Measurements from ENCODE around the gene FLAD1. TPM values are rescaled to one million over a fixed set of nuclear protein-coding genes. Genes with fewer than 3 reads are reported as not detected.

FLAD1 gene
- total RNA-seq, 5 donors from 2014 or later (not counting 1 experiment from before 2014, with no cell fraction given) = 32.8 to 64.3 (median 53.4) TPM

DNA sequence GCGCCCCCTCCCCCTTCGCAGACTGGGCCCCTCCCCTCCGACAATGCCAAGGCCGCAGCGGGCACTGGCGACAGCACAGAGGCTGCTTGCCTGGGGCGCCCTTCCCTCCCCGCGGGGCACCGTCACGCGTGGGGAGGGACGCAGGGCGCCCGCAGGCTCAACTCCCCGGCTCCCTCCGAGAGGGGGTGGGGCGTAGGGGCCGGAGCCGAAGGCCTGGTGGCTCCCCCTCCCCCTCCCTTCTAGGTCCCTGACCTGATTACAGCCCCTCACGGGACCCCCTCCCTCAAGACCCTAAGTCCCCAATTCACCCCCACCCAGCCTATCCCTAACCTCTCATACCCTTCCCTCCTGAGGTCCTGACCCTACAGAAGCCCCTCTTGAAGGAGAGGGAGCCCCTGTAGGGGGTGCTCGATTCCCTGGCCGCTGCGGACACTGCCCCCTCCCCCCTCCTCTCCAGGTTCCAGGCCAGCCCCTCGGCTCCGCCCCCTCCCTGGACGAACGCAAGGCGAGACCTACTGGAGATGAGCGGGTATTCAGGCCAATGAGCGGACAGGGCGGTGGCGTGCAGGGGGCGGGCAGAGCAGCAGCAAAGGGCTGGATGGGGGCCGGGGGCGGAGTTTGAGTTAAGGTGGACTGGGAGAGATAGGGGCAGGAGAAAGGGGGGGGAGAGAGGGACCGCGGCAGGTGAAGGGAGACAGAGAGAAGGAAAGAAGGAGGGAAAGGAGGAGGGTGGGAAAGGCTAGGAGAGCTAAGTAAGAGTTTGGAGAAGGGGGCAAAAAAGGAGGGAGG, 18.7 kb downstream of the FLAD1 start:
- H3K27me3 Mint-ChIP-seq = no peaks in the 10 kb centered on the region

DNA sequence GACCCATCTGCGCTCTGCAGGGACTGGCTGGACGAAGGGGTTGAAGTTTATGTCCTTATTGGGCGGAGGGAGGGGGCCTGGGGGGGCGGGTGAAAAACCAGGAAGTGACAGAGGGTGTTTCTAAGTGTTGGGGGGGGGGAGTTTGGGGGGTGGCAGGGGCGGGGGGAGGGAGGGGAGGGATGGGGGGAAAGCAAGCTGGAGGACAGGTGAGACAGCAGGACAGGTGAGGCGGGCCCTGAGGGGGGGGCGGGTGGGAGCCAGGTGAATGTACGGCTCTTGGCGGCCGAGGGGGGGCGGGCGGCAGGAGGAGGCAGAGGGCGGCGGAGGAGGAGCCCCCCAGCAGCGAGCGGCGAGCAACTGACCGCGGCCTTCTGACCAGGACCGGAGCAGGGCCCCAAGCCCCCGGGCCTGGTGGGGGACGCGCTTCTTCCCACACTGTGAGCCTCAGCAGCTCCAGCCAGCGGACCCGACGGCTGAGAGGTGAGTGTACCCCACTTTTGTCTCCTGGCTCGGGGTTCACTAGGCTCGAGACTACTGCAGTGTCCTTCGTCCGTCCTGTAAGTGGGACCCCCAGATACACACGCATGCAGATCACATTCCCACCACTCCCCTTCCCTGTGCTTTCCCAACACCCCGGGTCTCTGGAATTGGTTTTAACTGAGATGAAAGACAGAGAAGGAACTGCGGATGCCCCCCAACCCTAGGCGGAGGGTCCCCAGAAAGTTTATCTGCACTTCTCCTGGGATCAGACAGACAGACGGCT, 19.5 kb downstream of the FLAD1 start, which contains the start of gene ZBTB7B:
Gene ZBTB7B (plus strand): TSS at position 339 of the 763 bp plus-strand sequence. CDS start 11,859 bp downstream, outside the sequence.
- peaks cover 53 to 60% (median 60%) of the 10 kb centered on the region in 3 donors for H3K4me1 Mint-ChIP-seq
- Histone ChIP-seq H3K4me3 (ENCODE audit: control insufficient read depth in 1 of 2, extremely low read depth in 1 of 2, low read length in 1 of 2) (peak within 1 kb of the TSS; percentile 92 to 97), H3K27me3 (replicated peaks in 1 of 2; ENCODE audit: control insufficient read depth in 2 of 2, extremely low read depth in 1 of 2, insufficient read depth in 2 of 2, low read length in 1 of 2) (no peaks in the 10 kb centered on the region), H3K4me1 (ENCODE audit: control insufficient read depth in 1 of 2, extremely low read depth in 1 of 2, insufficient read depth in 2 of 2, low read length in 2 of 2) (peaks cover 30 to 91% of the 10 kb centered on the region in 2 experiments), H3K27ac (ENCODE audit: low read length) (peak within 1 kb of the TSS; percentile 95), H3K9me3 (no peaks in the 10 kb centered on the region), H3K36me3 (ENCODE audit: control insufficient read depth in 2 of 2, extremely low read depth in 1 of 2, insufficient read depth in 1 of 2, low read length in 1 of 2) (no peaks in the 10 kb centered on the region)
- DNase-seq (peak in 1 of 35 experiments; percentile 22), ATAC-seq (replicated peaks in 1 of 4) (peak; percentile 1 to 6 (median 4))
- ChIA-PET POLR2A (interaction anchor here (0.7 to 1.0 kb wide), 2 partner anchors 9 to 47 kb away, joined by 3 read pairs; partner anchors contain the start of gene PBXIP1 (in 1 of the 2)), CTCF (interaction anchor here (0.6 to 1.6 kb wide), 4 partner anchors 13 to 63 kb away, joined by 3 to 4 read pairs (median 3); no protein-coding TSS in a partner anchor)
- no peaks in the 10 kb centered on the region for H3K36me3 Mint-ChIP-seq
- H3K27me3 Mint-ChIP-seq = no peaks in the 10 kb centered on the region
- H3K27ac Mint-ChIP-seq = peak within 1 kb of the TSS; percentile 98
- under 1% methylated on average over 27 of the region's 35 CpGs for WGBS (ENCODE audit: insufficient coverage)
- H3K9me3 Mint-ChIP-seq = no peaks in the 10 kb centered on the region
- H3K4me3 Mint-ChIP-seq = peak within 1 kb of the TSS; percentile 89 to 95 (median 91)

More for the DNA sequence above, 18.7 kb downstream of the FLAD1 start:
- Mint-ChIP-seq H3K36me3 (no peaks in the 10 kb centered on the region), H3K4me1 (peaks cover 51 to 62% (median 58%) of the 10 kb centered on the region in 3 donors), H3K9me3 (no peaks in the 10 kb centered on the region), H3K27ac (peak overlapping the region; percentile 89 to 93), H3K4me3 (peak overlapping the region; percentile 84 to 89 (median 88))
- no peaks in the 10 kb centered on the region for H3K36me3 ChIP-seq (ENCODE audit: control insufficient read depth in 2 of 2, extremely low read depth in 1 of 2, insufficient read depth in 1 of 2, low read length in 1 of 2)
- WGBS (ENCODE audit: insufficient coverage) = 0% methylated on average over 12 of the region's 38 CpGs
- ATAC-seq (replicated peaks in 1 of 4) = peak; percentile 78 to 80 (median 78)
- H3K27me3 ChIP-seq (replicated peaks in 1 of 2; ENCODE audit: control insufficient read depth in 2 of 2, extremely low read depth in 1 of 2, insufficient read depth in 2 of 2, low read length in 1 of 2) = no peaks in the 10 kb centered on the region
- ChIA-PET POLR2A (interaction anchor here (0.7 to 1.0 kb wide), 3 partner anchors 10 to 1104 kb away, joined by 3 to 4 read pairs (median 3); partner anchors contain the start of gene PBXIP1 (in 1 of the 2)), CTCF (interaction anchor here (0.6 to 1.6 kb wide), 6 partner anchors 11 to 63 kb away, joined by 3 to 5 read pairs (median 4); no protein-coding TSS in a partner anchor)
- DNase-seq = peak; percentile 92 to 100 (median 97)
- no peaks in the 10 kb centered on the region for H3K9me3 ChIP-seq
- peak overlapping the region; percentile 95 for H3K27ac ChIP-seq (ENCODE audit: low read length)
- H3K4me1 ChIP-seq (ENCODE audit: control insufficient read depth in 1 of 2, extremely low read depth in 1 of 2, insufficient read depth in 2 of 2, low read length in 2 of 2) = peaks cover 28 to 90% of the 10 kb centered on the region in 2 experiments
- peak overlapping the region; percentile 72 to 97 for H3K4me3 ChIP-seq (ENCODE audit: control insufficient read depth in 1 of 2, extremely low read depth in 1 of 2, low read length in 1 of 2)

DNA sequence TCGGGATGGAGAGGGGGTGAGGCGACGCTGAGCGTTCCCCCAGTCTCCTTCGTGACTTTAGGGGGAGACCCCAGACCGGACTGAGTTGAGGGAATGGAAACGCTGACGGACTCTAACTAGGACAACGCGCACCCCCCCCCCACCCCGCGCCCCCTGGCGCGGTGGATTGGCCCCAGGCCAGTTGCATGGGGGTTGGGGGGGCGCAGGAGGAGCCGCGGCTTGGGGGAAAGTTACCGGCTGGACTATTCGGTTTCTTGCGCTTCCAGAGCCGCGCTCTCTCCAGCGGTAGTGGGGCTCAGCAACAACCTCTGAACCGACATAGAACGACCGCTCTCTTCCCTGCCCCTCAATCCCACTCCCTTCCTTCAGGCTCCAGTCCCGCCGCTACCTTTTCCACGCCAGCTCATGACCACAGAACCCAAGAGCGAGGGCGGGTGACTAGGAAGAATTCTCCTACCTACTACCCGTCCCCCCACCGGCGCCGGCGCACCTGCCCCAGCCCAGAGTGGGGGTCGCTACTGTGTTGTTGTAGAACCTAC, 20.2 kb downstream of the FLAD1 start:
- Histone ChIP-seq H3K4me3 (ENCODE audit: control insufficient read depth in 1 of 2, extremely low read depth in 1 of 2, low read length in 1 of 2) (peak overlapping the region; percentile 92 to 97), H3K4me1 (ENCODE audit: control insufficient read depth in 1 of 2, extremely low read depth in 1 of 2, insufficient read depth in 2 of 2, low read length in 2 of 2) (peaks cover 29 to 91% of the 10 kb centered on the region in 2 experiments), H3K9me3 (no peaks in the 10 kb centered on the region), H3K36me3 (ENCODE audit: control insufficient read depth in 2 of 2, extremely low read depth in 1 of 2, insufficient read depth in 1 of 2, low read length in 1 of 2) (no peaks in the 10 kb centered on the region), H3K27ac (ENCODE audit: low read length) (peak overlapping the region; percentile 80), H3K27me3 (replicated peaks in 1 of 2; ENCODE audit: control insufficient read depth in 2 of 2, extremely low read depth in 1 of 2, insufficient read depth in 2 of 2, low read length in 1 of 2) (no peaks in the 10 kb centered on the region)
- Mint-ChIP-seq H3K4me1 (peaks cover 56 to 60% (median 58%) of the 10 kb centered on the region in 3 donors), H3K27me3 (no peaks in the 10 kb centered on the region), H3K27ac (peak overlapping the region; percentile 98), H3K36me3 (no peaks in the 10 kb centered on the region), H3K4me3 (peak overlapping the region; percentile 89 to 95 (median 91)), H3K9me3 (no peaks in the 10 kb centered on the region)
- ChIA-PET POLR2A (interaction anchor here in 1 of 2 donors (0.5 kb wide), 1 partner anchor 10 kb away, joined by 13 read pairs; no protein-coding TSS in a partner anchor), CTCF (interaction anchor here in 1 of 2 donors (1.3 kb wide), 1 partner anchor 14 kb away, joined by 3 read pairs; no protein-coding TSS in a partner anchor)
- 0% methylated on average over 13 of the region's 37 CpGs for WGBS (ENCODE audit: insufficient coverage)
- DNase-seq = peak in 1 of 35 experiments; percentile 22
- ATAC-seq (replicated peaks in 1 of 4) = no peak

DNA sequence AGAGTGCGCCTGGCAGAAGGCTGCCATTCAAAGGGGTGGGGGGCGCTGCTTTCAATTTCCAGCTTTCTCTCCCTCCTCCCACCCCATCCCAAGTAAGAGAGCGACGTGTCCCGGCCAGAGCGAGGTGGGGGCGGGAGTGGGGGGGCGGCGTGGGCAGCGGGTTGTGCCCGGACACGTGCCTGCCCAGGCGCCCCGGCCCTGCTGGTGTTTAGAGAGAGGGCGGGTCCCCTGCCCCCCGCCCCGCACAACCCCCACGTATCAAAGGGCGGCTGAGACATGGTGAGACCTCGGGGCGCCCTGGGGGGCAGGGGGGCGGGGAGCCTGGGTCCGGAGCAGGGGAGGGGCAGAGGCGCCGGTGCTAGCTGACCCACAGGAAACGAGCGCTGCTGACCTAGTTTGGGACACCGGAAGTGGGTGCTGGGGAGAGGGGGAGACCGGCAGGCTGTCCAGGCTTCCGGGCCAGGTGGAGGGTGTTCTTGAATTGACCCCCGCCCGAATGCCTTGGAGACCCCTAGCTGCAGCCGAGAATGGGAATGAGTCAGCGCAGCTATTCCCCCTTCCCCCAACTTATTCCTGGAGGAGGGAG, 20.7 kb downstream of the FLAD1 start:
- Mint-ChIP-seq H3K27ac (peak overlapping the region; percentile 98), H3K27me3 (no peaks in the 10 kb centered on the region), H3K4me1 (peaks cover 57 to 60% (median 58%) of the 10 kb centered on the region in 3 donors), H3K9me3 (no peaks in the 10 kb centered on the region), H3K36me3 (no peaks in the 10 kb centered on the region), H3K4me3 (peak overlapping the region; percentile 89 to 95 (median 91))
- Histone ChIP-seq H3K27me3 (replicated peaks in 1 of 2; ENCODE audit: control insufficient read depth in 2 of 2, extremely low read depth in 1 of 2, insufficient read depth in 2 of 2, low read length in 1 of 2) (no peaks in the 10 kb centered on the region), H3K4me3 (ENCODE audit: control insufficient read depth in 1 of 2, extremely low read depth in 1 of 2, low read length in 1 of 2) (peak overlapping the region; percentile 92 to 97), H3K4me1 (ENCODE audit: control insufficient read depth in 1 of 2, extremely low read depth in 1 of 2, insufficient read depth in 2 of 2, low read length in 2 of 2) (peaks cover 27 to 91% of the 10 kb centered on the region in 2 experiments), H3K9me3 (no peaks in the 10 kb centered on the region), H3K27ac (ENCODE audit: low read length) (peak overlapping the region; percentile 80), H3K36me3 (ENCODE audit: control insufficient read depth in 2 of 2, extremely low read depth in 1 of 2, insufficient read depth in 1 of 2, low read length in 1 of 2) (no peaks in the 10 kb centered on the region)
- POLR2A ChIA-PET = interaction anchor here in 1 of 2 donors (0.5 kb wide), 1 partner anchor 9 kb away, joined by 13 read pairs; no protein-coding TSS in a partner anchor
- DNase-seq (no peak), ATAC-seq (replicated peaks in 1 of 4) (no peak)
- WGBS (ENCODE audit: insufficient coverage) = 0% methylated on average over 6 of the region's 34 CpGs
- CTCF ChIA-PET = no interaction called here

DNA sequence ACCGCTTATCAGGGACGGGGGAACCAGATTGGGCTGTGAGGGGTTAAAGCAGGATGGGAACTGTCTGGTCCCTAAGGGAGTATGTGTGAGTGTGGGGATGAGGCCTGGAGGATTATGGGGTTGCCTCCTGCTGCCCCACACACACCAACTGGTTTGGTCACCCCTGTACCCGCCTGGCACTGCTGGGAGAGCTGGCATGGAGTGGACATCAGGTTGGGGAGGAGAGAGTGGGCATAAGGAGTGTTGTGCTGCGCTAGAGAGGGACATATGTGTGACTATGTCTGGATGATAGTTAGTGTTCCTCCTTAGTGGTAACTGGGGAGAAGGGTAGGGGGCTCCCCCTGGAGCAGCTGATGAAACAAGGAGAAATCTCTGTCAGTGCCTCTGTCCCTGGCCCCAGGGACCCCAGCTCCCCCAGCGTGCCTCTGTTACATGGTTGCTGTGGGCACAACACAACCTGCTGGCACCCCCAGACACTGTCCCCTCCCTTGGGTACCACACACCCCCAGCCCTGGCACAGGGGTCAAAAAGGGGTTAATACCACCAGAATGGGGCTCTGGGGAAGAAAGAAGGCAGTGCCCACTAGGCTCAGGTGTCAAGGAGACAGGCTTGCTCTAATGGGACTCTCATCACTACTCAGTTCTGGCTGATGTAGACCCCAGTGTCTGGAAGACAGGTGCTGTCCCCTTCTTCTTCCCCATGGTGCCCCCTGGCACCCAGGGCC, 21.4 kb downstream of the FLAD1 start:
- peak overlapping the region; percentile 66 to 97 for H3K4me3 ChIP-seq (ENCODE audit: control insufficient read depth in 1 of 2, extremely low read depth in 1 of 2, low read length in 1 of 2)
- ATAC-seq (replicated peaks in 1 of 4) (no peak), DNase-seq (no peak)
- no peaks in the 10 kb centered on the region for H3K36me3 ChIP-seq (ENCODE audit: control insufficient read depth in 2 of 2, extremely low read depth in 1 of 2, insufficient read depth in 1 of 2, low read length in 1 of 2)
- peak overlapping the region; percentile 95 to 97 for H3K27ac Mint-ChIP-seq
- no peaks in the 10 kb centered on the region for H3K9me3 ChIP-seq
- H3K27me3 ChIP-seq (replicated peaks in 1 of 2; ENCODE audit: control insufficient read depth in 2 of 2, extremely low read depth in 1 of 2, insufficient read depth in 2 of 2, low read length in 1 of 2) = no peaks in the 10 kb centered on the region
- WGBS (ENCODE audit: insufficient coverage) = 50% methylated on average over 1 of the region's 5 CpGs
- peaks cover 57 to 61% (median 58%) of the 10 kb centered on the region in 3 donors for H3K4me1 Mint-ChIP-seq
- H3K9me3 Mint-ChIP-seq = no peaks in the 10 kb centered on the region
- peaks cover 24 to 90% of the 10 kb centered on the region in 2 experiments for H3K4me1 ChIP-seq (ENCODE audit: control insufficient read depth in 1 of 2, extremely low read depth in 1 of 2, insufficient read depth in 2 of 2, low read length in 2 of 2)
- H3K4me3 Mint-ChIP-seq = peak overlapping the region; percentile 78 to 89 (median 81)
- H3K27ac ChIP-seq (ENCODE audit: low read length) = peak overlapping the region; percentile 80
- ChIA-PET CTCF (no interaction called here), POLR2A (interaction anchor here in 1 of 2 donors (0.7 kb wide), 1 partner anchor 31 kb away, joined by 13 read pairs; no protein-coding TSS in a partner anchor)
- H3K27me3 Mint-ChIP-seq = no peaks in the 10 kb centered on the region
- H3K36me3 Mint-ChIP-seq = no peaks in the 10 kb centered on the region
